Astrocyte of the spinal cord (primary cell): ENCODE data around the gene SVOP.

Experiments
- DNase-seq: peaks from one replicate; pipeline ENCODE4 v3.0.0; 2011; ENCODE audit warnings: low read depth, low spot score
- H3K4me3 ChIP-seq: 2 replicates; pipeline ENCODE4 v1.5.1; 2011; ENCODE audit warnings: low read depth, mild to moderate bottlenecking, low read length, moderate library complexity
- in situ Hi-C: cut with HindIII; loops from 2 replicates; pipeline ENCODE4 v1.10.0; 2017; ENCODE audit warnings: low sequenced_read_pairs
- TF ChIP-seq, protein P1 (sequence below): IDR thresholded peaks from 2 replicates; pipeline ENCODE4 v1.5.1; 2012; ENCODE audit warnings: low read depth, mild to moderate bottlenecking, low read length, inconsistent platforms

The SVOP gene

DNA sequence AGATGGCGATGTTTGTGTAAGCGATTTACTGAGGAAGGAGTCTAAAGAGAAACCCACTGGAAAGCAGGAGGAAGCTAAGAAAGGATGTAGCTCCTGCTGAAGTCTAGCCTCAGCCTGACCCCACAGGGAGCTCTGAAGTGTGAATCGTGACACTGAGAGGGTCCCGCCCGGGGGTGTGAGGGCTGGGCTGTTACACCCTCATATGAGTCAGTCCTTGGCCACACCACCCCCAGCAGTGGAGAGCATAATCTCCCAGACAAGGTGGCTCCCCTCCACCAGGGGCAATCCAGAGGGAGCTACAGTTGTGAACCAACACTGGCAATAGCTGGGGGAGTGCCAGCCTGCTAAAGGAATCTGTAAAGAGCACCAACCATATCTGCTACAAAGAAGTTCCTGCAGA lies 31.5 kb downstream of the SVOP start:
- in situ Hi-C loops: no loop called here
- DNase-seq: no peak
- TF ChIP-seq, protein P1, sequence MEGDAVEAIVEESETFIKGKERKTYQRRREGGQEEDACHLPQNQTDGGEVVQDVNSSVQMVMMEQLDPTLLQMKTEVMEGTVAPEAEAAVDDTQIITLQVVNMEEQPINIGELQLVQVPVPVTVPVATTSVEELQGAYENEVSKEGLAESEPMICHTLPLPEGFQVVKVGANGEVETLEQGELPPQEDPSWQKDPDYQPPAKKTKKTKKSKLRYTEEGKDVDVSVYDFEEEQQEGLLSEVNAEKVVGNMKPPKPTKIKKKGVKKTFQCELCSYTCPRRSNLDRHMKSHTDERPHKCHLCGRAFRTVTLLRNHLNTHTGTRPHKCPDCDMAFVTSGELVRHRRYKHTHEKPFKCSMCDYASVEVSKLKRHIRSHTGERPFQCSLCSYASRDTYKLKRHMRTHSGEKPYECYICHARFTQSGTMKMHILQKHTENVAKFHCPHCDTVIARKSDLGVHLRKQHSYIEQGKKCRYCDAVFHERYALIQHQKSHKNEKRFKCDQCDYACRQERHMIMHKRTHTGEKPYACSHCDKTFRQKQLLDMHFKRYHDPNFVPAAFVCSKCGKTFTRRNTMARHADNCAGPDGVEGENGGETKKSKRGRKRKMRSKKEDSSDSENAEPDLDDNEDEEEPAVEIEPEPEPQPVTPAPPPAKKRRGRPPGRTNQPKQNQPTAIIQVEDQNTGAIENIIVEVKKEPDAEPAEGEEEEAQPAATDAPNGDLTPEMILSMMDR: no peak
- H3K4me3 ChIP-seq: no peak overlapping the region

DNA sequence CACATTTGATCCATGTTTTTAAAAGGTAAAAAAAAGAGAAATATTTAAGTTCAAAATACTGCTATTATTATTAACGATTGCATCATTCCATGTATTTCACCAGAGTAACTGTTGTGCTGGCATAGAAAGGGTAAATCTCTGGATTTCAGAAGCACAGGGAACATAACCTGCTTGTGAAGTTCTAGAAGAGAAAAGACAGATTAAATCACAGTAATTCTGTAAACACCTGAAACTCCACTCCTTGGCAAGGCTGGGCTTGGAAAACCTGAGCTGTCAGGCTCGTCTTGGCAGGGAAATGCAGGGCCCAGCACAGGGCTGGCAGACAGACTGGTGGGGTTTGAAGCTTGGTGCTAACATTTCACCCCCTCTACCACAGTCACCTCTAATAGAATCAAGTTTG lies 35.1 kb downstream of the SVOP start:
- in situ Hi-C loops: no loop called here
- TF ChIP-seq, protein P1: no peak
- H3K4me3 ChIP-seq: no peak overlapping the region
- DNase-seq: no peak

DNA sequence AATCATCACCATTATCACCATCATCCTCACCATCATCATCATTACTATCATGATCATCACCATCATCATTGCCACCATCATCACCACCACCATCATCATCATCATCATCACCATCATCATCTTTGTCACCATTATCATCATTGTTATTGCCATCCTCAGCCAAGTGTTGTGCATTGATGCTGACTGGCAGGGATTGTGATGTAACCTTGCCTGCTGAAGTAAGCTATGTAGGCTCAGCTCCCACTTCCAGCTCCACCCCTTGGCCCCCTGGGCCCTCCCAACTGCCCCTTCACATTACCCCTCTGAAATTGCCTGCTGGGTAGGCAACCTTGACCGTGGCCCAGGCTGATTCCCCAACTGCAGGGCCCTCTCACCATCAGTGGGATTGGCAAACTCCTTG lies 37.6 kb downstream of the SVOP start:
- DNase-seq: no peak
- in situ Hi-C loops: no loop called here

DNA sequence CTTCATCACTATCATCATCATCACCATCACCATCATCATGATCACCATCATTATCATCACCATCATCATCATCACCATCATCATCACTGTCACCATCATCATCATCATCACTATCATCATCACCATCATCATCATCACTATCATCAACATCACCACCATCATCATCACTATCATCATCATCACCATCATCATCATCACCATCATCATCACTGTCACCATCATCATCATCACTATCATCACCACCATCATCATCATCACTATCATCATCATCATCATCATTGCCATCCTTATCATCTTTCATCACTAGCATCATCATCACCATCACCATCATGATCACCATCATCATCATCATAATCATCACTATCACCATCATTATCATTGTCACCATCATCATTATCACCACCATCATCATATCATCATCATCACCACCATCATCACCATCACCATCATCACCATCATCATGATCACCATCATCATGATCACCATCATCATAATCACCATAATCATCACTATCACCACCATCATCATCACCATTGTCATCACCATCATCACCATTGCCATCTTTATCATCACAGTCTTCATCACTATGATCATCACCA lies 38.1 kb downstream of the SVOP start:
- TF ChIP-seq, protein P1: no peak
- in situ Hi-C loops: no loop called here
- H3K4me3 ChIP-seq: no peak overlapping the region
- no peak for DNase-seq

More for the DNA sequence above, 37.6 kb downstream of the SVOP start:
- TF ChIP-seq, protein P1: no peak
- no peak overlapping the region for H3K4me3 ChIP-seq

DNA sequence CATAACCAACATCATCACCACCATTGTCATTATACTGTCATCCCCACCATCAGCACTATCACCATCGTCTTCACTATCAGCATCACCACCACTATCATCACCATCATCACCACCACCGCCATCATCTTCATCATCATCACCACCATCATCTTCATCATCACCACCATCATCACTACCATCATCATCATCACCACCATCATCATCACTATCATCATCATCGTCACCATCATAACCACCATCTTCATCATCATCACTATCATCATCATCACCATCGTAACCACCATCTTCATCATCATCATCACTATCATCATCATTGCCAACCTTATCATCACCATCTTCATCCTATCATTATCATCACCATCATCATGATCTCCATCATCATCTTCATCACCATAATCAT lies 39.0 kb downstream of the SVOP start:
- no peak overlapping the region for H3K4me3 ChIP-seq
- no peak for DNase-seq
- TF ChIP-seq, protein P1: no peak
- in situ Hi-C loops: no loop called here

DNA sequence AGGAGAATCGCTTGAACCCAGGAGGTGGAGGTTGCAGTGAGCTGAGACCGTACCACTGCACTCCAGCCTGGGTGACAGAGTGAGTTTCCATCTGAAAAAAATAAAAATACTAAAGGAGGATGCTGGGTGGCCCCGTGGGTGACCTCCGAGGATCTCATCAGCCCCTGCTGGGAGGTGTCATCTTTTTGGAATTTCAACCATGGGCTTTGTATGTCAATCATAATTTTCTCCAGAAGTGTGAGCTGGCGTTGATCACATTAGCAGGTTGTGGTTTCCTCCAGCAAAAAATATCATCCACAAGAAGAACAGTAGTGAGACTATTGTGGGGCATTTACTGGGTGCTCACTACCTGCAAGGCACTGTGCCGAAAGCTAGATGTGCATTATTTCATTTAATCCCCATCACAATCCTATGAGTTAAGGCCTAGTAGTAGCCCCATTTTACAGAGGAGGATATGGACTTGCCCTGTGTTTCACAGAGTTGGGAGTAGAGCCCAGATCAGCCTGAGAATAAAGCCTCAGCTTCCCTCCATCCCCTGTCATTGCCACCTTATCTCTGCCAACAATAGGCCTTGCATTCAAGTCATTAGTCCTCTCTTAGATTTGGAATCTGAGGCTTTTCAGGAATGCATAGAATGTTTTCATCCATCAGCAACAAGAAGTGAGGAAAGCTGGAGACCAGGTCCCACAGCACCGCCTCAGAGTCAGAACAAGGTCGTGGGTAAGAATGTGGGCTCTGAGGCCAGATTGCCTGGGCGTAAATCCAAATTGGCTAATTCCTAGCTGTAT lies 39.8 kb downstream of the SVOP start:
- peak; percentile 20 for DNase-seq
- H3K4me3 ChIP-seq: no peak overlapping the region
- TF ChIP-seq, protein P1: no peak
- in situ Hi-C loops: no loop called here
